Natural killer cell (primary cell): ENCODE measurements around the gene CLDN22. TPM values are rescaled to one million over a fixed set of nuclear protein-coding genes. Genes with fewer than 3 reads are reported as not detected.

Experiments used
- ATAC-seq, 3 donors: fragments of 150-1000 bp in 2 of 3; fragments of 200-7000 bp in 1 of 3; cut with Tn5 transposase; 1 replicate in 1 of 3; 2 replicates in 2 of 3; pipeline ENCODE4 v1.10.0; 2021; ENCODE audit warnings: mild to moderate bottlenecking in 2 of 3, moderate library complexity in 2 of 3
- DNase-seq, 2 donors: peaks; one replicate each; pipeline versions ENCODE4 v3.0.0 to v3.0.0-alpha.2; 2013 to 2021; ENCODE audit warnings: mixed read lengths in 1 of 2
- H3K27ac ChIP-seq: one replicate; pipeline ENCODE4 v1.5.1; 2013; ENCODE audit warnings: mild to moderate bottlenecking, low read length
- H3K27me3 ChIP-seq: one replicate; pipeline ENCODE4 v1.6.1; 2013; ENCODE audit warnings: low read length; ENCODE audit not compliant: control insufficient read depth, insufficient read depth
- H3K36me3 ChIP-seq: one replicate; pipeline ENCODE4 v1.6.1; 2013; ENCODE audit warnings: low read length; ENCODE audit not compliant: control insufficient read depth, insufficient read depth
- H3K4me1 ChIP-seq: one replicate; pipeline ENCODE4 v1.6.1; 2013; ENCODE audit warnings: low read length; ENCODE audit not compliant: control insufficient read depth, insufficient read depth
- H3K4me3 ChIP-seq: one replicate; pipeline ENCODE4 v1.5.1; 2013; ENCODE audit warnings: low read length
- H3K9me3 ChIP-seq: one replicate; pipeline ENCODE4 v1.6.1; 2013; ENCODE audit warnings: low read length; ENCODE audit not compliant: control insufficient read depth, insufficient read depth
- H3K27ac Mint-ChIP-seq, 2 donors: one replicate each; pipeline ENCODE4 v1.8.0; 2022; ENCODE audit warnings: mild to moderate bottlenecking in 2 of 2, mixed read lengths in 2 of 2, moderate library complexity in 1 of 2
- H3K27me3 Mint-ChIP-seq, 2 donors: one replicate each; pipeline ENCODE4 v1.8.0; 2022; ENCODE audit warnings: low read depth in 2 of 2, mixed read lengths in 2 of 2
- H3K36me3 Mint-ChIP-seq: one replicate; pipeline ENCODE4 v1.8.0; 2022; ENCODE audit warnings: mixed read lengths
- H3K4me1 Mint-ChIP-seq, 2 donors: one replicate each; pipeline ENCODE4 v1.8.0; 2022; ENCODE audit warnings: mixed read lengths in 2 of 2
- H3K4me3 Mint-ChIP-seq: one replicate; pipeline ENCODE4 v1.8.0; 2022; ENCODE audit warnings: mild to moderate bottlenecking, moderate library complexity, mixed read lengths
- H3K9me3 Mint-ChIP-seq, 2 donors: one replicate each; pipeline ENCODE4 v1.8.0; 2022; ENCODE audit warnings: mixed read lengths in 2 of 2
- CTCF ChIP-seq: fragments of 200-600 bp; IDR thresholded peaks from one replicate; pipeline ENCODE4 v1.8.0; 2022; ENCODE audit warnings: antibody characterized with exemption
- WGBS: methylation state at CpG from one replicate; pipeline ENCODE4 v1.1.7; 2013; ENCODE audit warnings: missing lambda C conversion rate; ENCODE audit not compliant: insufficient coverage; 5-methylcytosine and 5-hydroxymethylcytosine counted together
- intact Hi-C: fragments of 100-400 bp; cut with micrococcal nuclease; formaldehyde crosslinking; loops from one replicate; pipeline ENCODE4 v1.14.2; 2022
- total RNA-seq, 4 donors: library from RNA; stranded (reverse); fragments of 120-200 nt in 1 of 4; gene quantifications; one replicate each; pipeline versions ENCODE4 v1.2.3 to v1.2.4, GENCODE V29; 2013 to 2022

Gene CLDN22
- total RNA-seq, 3 donors from 2014 or later (not counting 1 experiment from before 2014, with no cell fraction given): 0.25 to 0.60 TPM; not detected in 1

GRCh38 chr4:183300655-183301054 lies 19.4 kb downstream of the CLDN22 start:
- Mint-ChIP-seq H3K27ac (no peak overlapping the region), H3K27me3 (peaks cover 9 to 12% of the 10 kb centered on the region in 2 donors), H3K4me3 (no peak overlapping the region), H3K9me3 (no peaks in the 10 kb centered on the region), H3K4me1 (no peaks in the 10 kb centered on the region), H3K36me3 (no peaks in the 10 kb centered on the region)
- ATAC-seq (no peak), DNase-seq (no peak)
- intact Hi-C loops: no loop called here
- Histone ChIP-seq H3K4me3 (no peak overlapping the region), H3K9me3 (no peaks in the 10 kb centered on the region), H3K27ac (no peak overlapping the region), H3K36me3 (no peaks in the 10 kb centered on the region), H3K27me3 (no peaks in the 10 kb centered on the region), H3K4me1 (no peaks in the 10 kb centered on the region)
- no peak for TF ChIP-seq CTCF
- no CpG with 5 or more reads among the region's 5 CpGs for WGBS

GRCh38 chr4:183300070-183300469 lies 20.0 kb downstream of the CLDN22 start:
- H3K27ac ChIP-seq: no peak overlapping the region
- Mint-ChIP-seq H3K4me3 (no peak overlapping the region), H3K36me3 (no peaks in the 10 kb centered on the region), H3K9me3 (no peaks in the 10 kb centered on the region), H3K27ac (no peak overlapping the region), H3K27me3 (peaks cover 6 to 9% of the 10 kb centered on the region in 2 donors), H3K4me1 (no peaks in the 10 kb centered on the region)
- no peaks in the 10 kb centered on the region for H3K27me3 ChIP-seq
- DNase-seq (no peak), ATAC-seq (no peak)
- H3K4me1 ChIP-seq: no peaks in the 10 kb centered on the region
- intact Hi-C loops: no loop called here
- no peak for TF ChIP-seq CTCF
- no peaks in the 10 kb centered on the region for H3K9me3 ChIP-seq
- 91% methylated on average over 6 of the region's 6 CpGs for WGBS
- no peaks in the 10 kb centered on the region for H3K36me3 ChIP-seq
- no peak overlapping the region for H3K4me3 ChIP-seq

GRCh38 chr4:183299464-183299863 lies 20.6 kb downstream of the CLDN22 start:
- Histone ChIP-seq H3K27me3 (no peaks in the 10 kb centered on the region), H3K4me3 (no peak overlapping the region), H3K27ac (no peak overlapping the region), H3K36me3 (no peaks in the 10 kb centered on the region), H3K9me3 (no peaks in the 10 kb centered on the region), H3K4me1 (no peaks in the 10 kb centered on the region)
- H3K4me1 Mint-ChIP-seq: no peaks in the 10 kb centered on the region
- H3K4me3 Mint-ChIP-seq: no peak overlapping the region
- WGBS: 32% methylated on average over 2 of the region's 2 CpGs
- TF ChIP-seq CTCF: no peak
- H3K27me3 Mint-ChIP-seq: peaks cover under 1 to 7% of the 10 kb centered on the region in 2 donors
- intact Hi-C loops: no loop called here
- H3K36me3 Mint-ChIP-seq: no peaks in the 10 kb centered on the region
- H3K27ac Mint-ChIP-seq: no peak overlapping the region
- no peak for DNase-seq
- ATAC-seq: no peak
- H3K9me3 Mint-ChIP-seq: no peaks in the 10 kb centered on the region

- peaks cover 0 to 7% of the 10 kb centered on the region in 2 donors for H3K27me3 Mint-ChIP-seq
- H3K9me3 Mint-ChIP-seq: no peaks in the 10 kb centered on the region
- Histone ChIP-seq H3K36me3 (no peaks in the 10 kb centered on the region), H3K27me3 (no peaks in the 10 kb centered on the region), H3K9me3 (no peaks in the 10 kb centered on the region), H3K27ac (no peak overlapping the region), H3K4me1 (no peaks in the 10 kb centered on the region), H3K4me3 (no peak overlapping the region)
- no peak overlapping the region for H3K27ac Mint-ChIP-seq
- intact Hi-C loops: no loop called here
- no peaks in the 10 kb centered on the region for H3K4me1 Mint-ChIP-seq
- WGBS: 93% methylated on average over 3 of the region's 3 CpGs
- no peaks in the 10 kb centered on the region for H3K36me3 Mint-ChIP-seq
- no peak for TF ChIP-seq CTCF
- no peak for ATAC-seq
- H3K4me3 Mint-ChIP-seq: no peak overlapping the region
- DNase-seq: no peak
Measured at GRCh38 chr4:183297675-183298074, 22.4 kb downstream of the CLDN22 start.
